Measurements from ENCODE around the gene LTF. TPM values are rescaled to one million over a fixed set of nuclear protein-coding genes. Genes with fewer than 3 reads are reported as not detected.

Gene LTF
- total RNA-seq, 4 donors from 2014 or later, result 0.14 to 3.3 TPM; not detected in 2

GRCh38 chr3:46397111-46397510, 67.6 kb downstream of the LTF start:
- no peaks in the 10 kb centered on the region for H3K36me3 ChIP-seq
- no peak for DNase-seq
- TF ChIP-seq POLR2AphosphoS5 (IDR thresholded peaks at IDR 0.05) (no peak), CTCF (IDR thresholded peaks at IDR 0.05) (no peak), POLR2A (IDR thresholded peaks at IDR 0.05) (no peak), EP300 (IDR thresholded peaks at IDR 0.05; ENCODE audit: low read depth) (no peak)
- intact Hi-C loops (cut with DNase I; ENCODE audit: low total_unique reads) (no loop called here), in situ Hi-C loops (cut with MboI; ENCODE audit: low pct_ligation_motif_present in 1 of 4, low pct_unique_long_range_greater_than_20kb in 1 of 4, low sequenced_read_pairs in 3 of 4) (loop anchor here in 1 of 4 donors (25.0 kb wide), 1 partner anchor 460 kb away; the partner anchor contains the start of gene CXCR6)
- WGBS, 2 donors (ENCODE audit: low coverage in 1 of 2), result 98% methylated on average over 7 of the region's 7 CpGs; no CpG with 5 or more reads in 1 of the 2 donors
- H3K4me1 ChIP-seq, result no peaks in the 10 kb centered on the region
- H3K4me3 ChIP-seq, result no peak overlapping the region
- no peak overlapping the region for H3K27ac ChIP-seq
- no peaks in the 10 kb centered on the region for H3K9me3 ChIP-seq
- no peaks in the 10 kb centered on the region for H3K27me3 ChIP-seq

GRCh38 chr3:46395766-46396530, 68.8 kb downstream of the LTF start:
- no peaks in the 10 kb centered on the region for H3K4me1 ChIP-seq
- DNase-seq, result no peak
- in situ Hi-C loops (cut with MboI; ENCODE audit: low pct_ligation_motif_present in 1 of 4, low pct_unique_long_range_greater_than_20kb in 1 of 4, low sequenced_read_pairs in 3 of 4) (loop anchor here in 1 of 4 donors (25.0 kb wide), 1 partner anchor 459 kb away; the partner anchor contains the start of gene CXCR6), intact Hi-C loops (cut with DNase I; ENCODE audit: low total_unique reads) (no loop called here)
- 46 to 67% methylated on average over 4 to 6 of the region's 6 CpGs for WGBS, 2 donors (ENCODE audit: low coverage in 1 of 2)
- H3K27me3 ChIP-seq, result no peaks in the 10 kb centered on the region
- H3K36me3 ChIP-seq, result no peaks in the 10 kb centered on the region
- no peak overlapping the region for H3K27ac ChIP-seq
- H3K4me3 ChIP-seq, result no peak overlapping the region
- H3K9me3 ChIP-seq, result no peaks in the 10 kb centered on the region
- TF ChIP-seq POLR2AphosphoS5 (IDR thresholded peaks at IDR 0.05) (no peak), EP300 (IDR thresholded peaks at IDR 0.05; ENCODE audit: low read depth) (no peak), POLR2A (IDR thresholded peaks at IDR 0.05) (no peak), CTCF (IDR thresholded peaks at IDR 0.05) (no peak)

- intact Hi-C loops (cut with DNase I; ENCODE audit: low total_unique reads) (no loop called here), in situ Hi-C loops (cut with MboI; ENCODE audit: low pct_ligation_motif_present in 1 of 4, low pct_unique_long_range_greater_than_20kb in 1 of 4, low sequenced_read_pairs in 3 of 4) (loop anchor here in 1 of 4 donors (25.0 kb wide), 1 partner anchor 458 kb away; the partner anchor contains the start of gene CXCR6)
- Histone ChIP-seq H3K27me3 (no peaks in the 10 kb centered on the region), H3K36me3 (no peaks in the 10 kb centered on the region), H3K9me3 (no peaks in the 10 kb centered on the region), H3K4me1 (no peaks in the 10 kb centered on the region), H3K4me3 (no peak overlapping the region), H3K27ac (no peak overlapping the region)
- TF ChIP-seq POLR2A (IDR thresholded peaks at IDR 0.05), result no peak
- no peak for TF ChIP-seq POLR2AphosphoS5 (IDR thresholded peaks at IDR 0.05)
- no peak for TF ChIP-seq CTCF (IDR thresholded peaks at IDR 0.05)
- no peak for TF ChIP-seq EP300 (IDR thresholded peaks at IDR 0.05; ENCODE audit: low read depth)
- 78% methylated on average over 6 of the region's 6 CpGs; no CpG with 5 or more reads in 1 of the 2 donors for WGBS, 2 donors (ENCODE audit: low coverage in 1 of 2)
- DNase-seq, result no peak
Measured at GRCh38 chr3:46395210-46395661, 69.5 kb downstream of the LTF start.

- intact Hi-C loops (cut with DNase I; ENCODE audit: low total_unique reads), result no loop called here
- H3K36me3 ChIP-seq, result no peaks in the 10 kb centered on the region
- H3K27ac ChIP-seq, result no peak overlapping the region
- no peak overlapping the region for H3K4me3 ChIP-seq
- no peaks in the 10 kb centered on the region for H3K27me3 ChIP-seq
- no peaks in the 10 kb centered on the region for H3K4me1 ChIP-seq
- no peaks in the 10 kb centered on the region for H3K9me3 ChIP-seq
- TF ChIP-seq POLR2A (IDR thresholded peaks at IDR 0.05), result no peak
- TF ChIP-seq CTCF (IDR thresholded peaks at IDR 0.05), result no peak
- TF ChIP-seq EP300 (IDR thresholded peaks at IDR 0.05; ENCODE audit: low read depth), result no peak
- TF ChIP-seq POLR2AphosphoS5 (IDR thresholded peaks at IDR 0.05), result no peak
- WGBS, 2 donors (ENCODE audit: low coverage in 1 of 2), result 78 to 82% methylated on average over 5 to 8 of the region's 8 CpGs
- in situ Hi-C loops (cut with MboI; ENCODE audit: low pct_ligation_motif_present in 1 of 4, low pct_unique_long_range_greater_than_20kb in 1 of 4, low sequenced_read_pairs in 3 of 4), result loop anchor here in 1 of 4 donors (25.0 kb wide), 1 partner anchor 456 kb away; the partner anchor contains the start of gene CXCR6
- DNase-seq, result no peak
Measured at GRCh38 chr3:46393554-46394434, 70.9 kb downstream of the LTF start.
